Measurements from ENCODE around the gene APH1A.
"Not testable (repeated sequence)": the region's sequence is repeated elsewhere in the genome, so short reads cannot be mapped to it uniquely, and the experiment has no call there.

APH1A gene

DNA sequence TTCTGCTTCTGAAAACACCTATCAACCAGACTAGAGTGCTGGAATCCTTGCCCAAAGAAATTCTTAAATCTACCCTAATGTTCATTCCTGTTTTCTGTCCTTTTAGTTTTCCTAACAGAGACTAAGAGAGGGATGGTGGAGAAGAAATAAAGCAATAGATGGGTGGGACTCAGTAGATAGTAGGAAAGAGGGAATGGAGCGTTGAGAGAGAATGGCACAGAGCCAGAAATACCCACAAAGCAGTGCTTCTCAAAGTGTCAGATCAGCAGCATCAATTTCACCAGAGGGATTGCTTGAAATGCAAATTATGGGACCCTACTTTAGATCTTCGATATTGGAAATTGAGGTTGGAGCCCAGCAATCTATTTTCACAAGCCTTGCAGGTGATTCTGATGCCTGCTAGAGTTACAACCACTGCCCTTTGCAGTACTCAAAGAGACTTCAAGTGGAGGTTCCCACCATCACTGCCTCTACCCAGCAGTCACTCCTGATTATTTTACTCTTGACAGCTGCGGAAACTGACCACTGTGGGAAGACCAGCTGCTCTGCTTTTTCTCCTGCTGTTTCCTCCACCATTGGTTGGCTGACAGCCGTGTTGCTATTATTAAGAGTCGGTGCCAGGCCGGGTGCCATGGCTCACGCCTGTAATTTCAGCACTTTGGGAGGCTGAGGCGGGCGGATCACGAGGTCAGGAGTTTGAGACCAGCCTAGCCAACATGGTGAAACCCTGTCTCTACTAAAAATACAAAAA is 41.1 kb upstream of the APH1A start:
- Histone ChIP-seq H3K4me1 (ENCODE audit: low read length) (no peaks in the 10 kb centered on the region), H3K9me2 (replicated peaks; ENCODE audit: insufficient read depth, low read length) (no peaks in the 10 kb centered on the region), H3K36me3 (replicated peaks; ENCODE audit: insufficient read depth, low read length) (peaks cover 6% of the 10 kb centered on the region; the same call in 1 of the 2 replicates), H3K27ac (ENCODE audit: low read length) (no peak overlapping the region), H3K27me3 (replicated peaks; ENCODE audit: insufficient read depth, low read length) (no peaks in the 10 kb centered on the region), H3K4me3 (ENCODE audit: low read length) (no peak overlapping the region), H3K9me3 (replicated peaks; ENCODE audit: insufficient read depth, low read length) (no peaks in the 10 kb centered on the region), H3F3A (ENCODE audit: insufficient read depth, low read length) (no peaks in the 10 kb centered on the region), H2AFZ (ENCODE audit: low read length) (no peak overlapping the region), H4K20me1 (ENCODE audit: insufficient read depth, low read length) (0 out of 2 replicates have a peak, but pooled peaks cover 3% of the 10 kb centered on the region), H3K79me2 (ENCODE audit: low read length) (no peaks in the 10 kb centered on the region), H3K4me2 (ENCODE audit: low read depth, low read length) (no peak overlapping the region), H3K9ac (ENCODE audit: low read length) (no peak overlapping the region)
- no peak for TF ChIP-seq EZH2phosphoT487 (IDR thresholded peaks at IDR 0.05; ENCODE audit: low read length)
- TF ChIP-seq CTCF (IDR thresholded peaks at IDR 0.05; ENCODE audit: low read length) = no peak
- TF ChIP-seq EZH2 (optimal IDR thresholded peaks at IDR 0.05; ENCODE audit: low read depth, low read length) = no peak
- no peak for DNase-seq

GRCh38 chr1:150308585-150308984 is 39.8 kb upstream of the APH1A start:
- H3F3A ChIP-seq (ENCODE audit: insufficient read depth, low read length); H3K9me2 ChIP-seq (replicated peaks; ENCODE audit: insufficient read depth, low read length); H4K20me1 ChIP-seq (ENCODE audit: insufficient read depth, low read length); H3K27me3 ChIP-seq (replicated peaks; ENCODE audit: insufficient read depth, low read length); H3K79me2 ChIP-seq (ENCODE audit: low read length); DNase-seq; H3K9me3 ChIP-seq (replicated peaks; ENCODE audit: insufficient read depth, low read length); H3K4me2 ChIP-seq (ENCODE audit: low read depth, low read length); H3K36me3 ChIP-seq (replicated peaks; ENCODE audit: insufficient read depth, low read length); H3K9ac ChIP-seq (ENCODE audit: low read length); H3K27ac ChIP-seq (ENCODE audit: low read length); H2AFZ ChIP-seq (ENCODE audit: low read length); H3K4me3 ChIP-seq (ENCODE audit: low read length); H3K4me1 ChIP-seq (ENCODE audit: low read length): not testable (repeated sequence)

- Histone ChIP-seq H2AFZ (ENCODE audit: low read length) (no peak overlapping the region), H3K9me2 (replicated peaks; ENCODE audit: insufficient read depth, low read length) (no peaks in the 10 kb centered on the region), H3F3A (ENCODE audit: insufficient read depth, low read length) (0 out of 2 replicates have a peak, but pooled peaks cover 4% of the 10 kb centered on the region), H3K4me1 (ENCODE audit: low read length) (no peaks in the 10 kb centered on the region), H3K36me3 (replicated peaks; ENCODE audit: insufficient read depth, low read length) (peaks cover 3% of the 10 kb centered on the region; the same call in 1 of the 2 replicates), H4K20me1 (ENCODE audit: insufficient read depth, low read length) (0 out of 2 replicates have a peak, but pooled peaks cover 3% of the 10 kb centered on the region), H3K27me3 (replicated peaks; ENCODE audit: insufficient read depth, low read length) (no peaks in the 10 kb centered on the region), H3K9me3 (replicated peaks; ENCODE audit: insufficient read depth, low read length) (no peaks in the 10 kb centered on the region), H3K79me2 (ENCODE audit: low read length) (peaks cover 3% of the 10 kb centered on the region; the same call in 1 of the 2 replicates), H3K4me3 (ENCODE audit: low read length) (no peak overlapping the region), H3K27ac (ENCODE audit: low read length) (no peak overlapping the region), H3K9ac (ENCODE audit: low read length) (no peak overlapping the region), H3K4me2 (ENCODE audit: low read depth, low read length) (no peak overlapping the region)
- no peak for DNase-seq
- TF ChIP-seq CTCF (IDR thresholded peaks at IDR 0.05; ENCODE audit: low read length) = no peak
- TF ChIP-seq EZH2 (optimal IDR thresholded peaks at IDR 0.05; ENCODE audit: low read depth, low read length) = no peak
- TF ChIP-seq EZH2phosphoT487 (IDR thresholded peaks at IDR 0.05; ENCODE audit: low read length) = no peak
Measured at GRCh38 chr1:150302902-150303301, 34.1 kb upstream of the APH1A start.

DNA sequence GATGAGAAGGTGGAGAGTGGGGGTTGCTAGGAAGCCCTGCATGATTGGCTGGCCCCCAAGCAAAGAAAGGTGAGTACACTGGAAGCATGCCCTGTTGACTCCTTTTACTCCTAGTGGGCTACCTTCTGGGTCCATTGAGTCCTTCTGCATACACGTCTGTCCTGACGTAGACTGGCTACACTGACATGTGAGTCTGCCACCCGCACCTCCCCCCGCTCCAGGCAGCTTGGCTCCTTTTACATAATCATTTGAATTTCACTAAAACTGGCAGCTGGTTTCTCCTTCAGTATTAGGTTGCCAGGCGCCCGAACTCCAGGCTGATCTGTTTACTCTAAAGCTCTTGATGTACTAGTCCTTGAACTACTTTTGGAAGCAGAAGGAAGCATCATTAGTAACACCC is 33.5 kb upstream of the APH1A start:
- H3K27ac ChIP-seq (ENCODE audit: low read length) = no peak overlapping the region

More for the DNA sequence above, 33.5 kb upstream of the APH1A start:
- Histone ChIP-seq H3K4me1 (ENCODE audit: low read length) (no peaks in the 10 kb centered on the region), H3K79me2 (ENCODE audit: low read length) (peaks cover 3% of the 10 kb centered on the region; the same call in 1 of the 2 replicates), H3K4me3 (ENCODE audit: low read length) (no peak overlapping the region), H4K20me1 (ENCODE audit: insufficient read depth, low read length) (0 out of 2 replicates have a peak, but pooled peaks cover 3% of the 10 kb centered on the region), H3K27me3 (replicated peaks; ENCODE audit: insufficient read depth, low read length) (no peaks in the 10 kb centered on the region), H3K36me3 (replicated peaks; ENCODE audit: insufficient read depth, low read length) (no peaks in the 10 kb centered on the region), H3K9ac (ENCODE audit: low read length) (no peak overlapping the region), H3K4me2 (ENCODE audit: low read depth, low read length) (no peak overlapping the region), H3K9me3 (replicated peaks; ENCODE audit: insufficient read depth, low read length) (no peaks in the 10 kb centered on the region), H3F3A (ENCODE audit: insufficient read depth, low read length) (0 out of 2 replicates have a peak, but pooled peaks cover 4% of the 10 kb centered on the region), H2AFZ (ENCODE audit: low read length) (no peak overlapping the region), H3K9me2 (replicated peaks; ENCODE audit: insufficient read depth, low read length) (no peaks in the 10 kb centered on the region)
- DNase-seq = no peak
- no peak for TF ChIP-seq CTCF (IDR thresholded peaks at IDR 0.05; ENCODE audit: low read length)
- no peak for TF ChIP-seq EZH2 (optimal IDR thresholded peaks at IDR 0.05; ENCODE audit: low read depth, low read length)
- TF ChIP-seq EZH2phosphoT487 (IDR thresholded peaks at IDR 0.05; ENCODE audit: low read length) = no peak
